GM12801 (cell line): ENCODE data around the gene OSBPL3.

Experiments
- CTCF ChIP-seq: IDR thresholded peaks from one replicate; pipeline ENCODE4 v1.5.1; 2011; ENCODE audit warnings: control low read depth; ENCODE audit not compliant: insufficient read length; ENCODE audit errors: extremely low read depth

The OSBPL3 gene

GRCh38 chr7:24979863-24980533 is at the start of gene OSBPL3:
TSS of gene OSBPL3 (minus strand) at chr7:24980178. CDS start at chr7:24892472, 87,706 bp downstream.
- TF ChIP-seq CTCF = no peak

- no peak for TF ChIP-seq CTCF
Observed at GRCh38 chr7:25029075-25029474, 49.1 kb upstream of the OSBPL3 start.

- no peak for TF ChIP-seq CTCF
Observed at GRCh38 chr7:25028370-25029021, 48.5 kb upstream of the OSBPL3 start.

GRCh38 chr7:25026156-25026555 is 46.2 kb upstream of the OSBPL3 start:
- TF ChIP-seq CTCF = no peak

- TF ChIP-seq CTCF = no peak
Observed at GRCh38 chr7:25025218-25025671, 45.3 kb upstream of the OSBPL3 start.

- TF ChIP-seq CTCF = no peak
Observed at GRCh38 chr7:25024066-25024465, 44.1 kb upstream of the OSBPL3 start.

- no peak for TF ChIP-seq CTCF
Observed at GRCh38 chr7:25014756-25015155, 34.8 kb upstream of the OSBPL3 start.
